ENCODE measurements around the gene PRPS1.
"Not testable (repeated sequence)": the region's sequence is repeated elsewhere in the genome, so short reads cannot be mapped to it uniquely, and the experiment has no call there.

PRPS1 gene

GRCh38 chrX:107632346-107632745, 4.0 kb downstream of the PRPS1 start:
- no peak for DNase-seq

DNA sequence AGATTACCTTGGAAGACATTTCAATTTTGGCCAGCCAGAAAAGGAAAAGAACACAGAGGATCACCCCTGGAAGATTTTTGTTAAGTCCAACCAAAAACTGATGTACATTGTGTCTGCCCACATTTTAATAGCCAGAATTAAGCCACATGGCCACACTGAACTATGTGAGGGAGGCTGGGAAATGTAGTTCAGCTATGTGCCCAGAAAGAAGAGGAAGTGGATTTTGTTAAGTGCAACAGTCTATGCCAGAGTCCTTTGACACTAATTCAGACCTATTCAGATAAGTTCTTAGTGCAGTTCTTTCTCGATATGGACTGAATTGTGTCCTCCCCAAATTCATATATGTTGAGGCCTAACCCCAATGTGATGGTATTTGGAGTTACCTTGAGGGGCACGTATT, 18.4 kb downstream of the PRPS1 start:
- no peak for DNase-seq

GRCh38 chrX:107648332-107648731, 20.0 kb downstream of the PRPS1 start:
- no peak for DNase-seq

DNA sequence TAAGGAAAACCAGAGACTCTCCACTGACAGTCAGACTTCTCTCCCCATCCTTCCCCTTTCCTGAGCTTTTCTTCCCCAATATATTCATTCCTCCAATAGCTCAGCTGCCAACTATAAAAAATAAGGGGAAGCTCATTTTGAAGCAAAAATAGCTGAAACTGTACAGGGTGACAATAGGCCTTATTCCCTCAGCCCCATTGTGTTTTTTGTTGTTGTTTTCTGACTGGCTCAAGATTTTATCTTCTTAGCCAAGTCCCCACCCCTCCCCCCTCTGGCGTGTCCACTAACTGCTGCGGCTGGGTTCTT, 26.2 kb downstream of the PRPS1 start:
- no peak for DNase-seq

GRCh38 chrX:107654872-107655761, 26.8 kb downstream of the PRPS1 start:
- peak; percentile 68 for DNase-seq

DNA sequence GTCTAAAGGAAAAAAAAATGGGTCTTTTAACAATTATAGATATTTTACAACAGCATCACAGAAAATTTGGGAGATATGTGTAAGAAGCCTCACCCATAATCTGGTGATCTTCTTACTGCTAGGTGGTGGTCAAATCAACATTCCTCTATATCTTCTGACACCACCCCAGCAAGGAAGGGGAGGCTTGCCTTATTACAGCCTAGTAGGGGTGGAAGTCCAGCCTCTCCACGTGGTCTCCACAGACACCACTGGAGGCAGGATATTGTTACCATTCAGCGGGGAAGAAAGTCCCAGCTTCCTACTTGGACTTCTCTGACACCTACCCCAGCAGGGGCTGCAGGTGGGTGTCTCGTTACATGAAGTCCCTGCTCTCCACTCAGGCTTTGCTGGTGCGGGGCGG, 28.7 kb downstream of the PRPS1 start:
- DNase-seq, result no peak

- no peak for DNase-seq
These were observed 30.4 kb downstream of the PRPS1 start for GRCh38 chrX:107658660-107659059.

GRCh38 chrX:107659286-107659685, 31.0 kb downstream of the PRPS1 start:
- no peak for DNase-seq

- DNase-seq, result peak; percentile 15
These were observed 31.5 kb downstream of the PRPS1 start for GRCh38 chrX:107659768-107660167.

DNA sequence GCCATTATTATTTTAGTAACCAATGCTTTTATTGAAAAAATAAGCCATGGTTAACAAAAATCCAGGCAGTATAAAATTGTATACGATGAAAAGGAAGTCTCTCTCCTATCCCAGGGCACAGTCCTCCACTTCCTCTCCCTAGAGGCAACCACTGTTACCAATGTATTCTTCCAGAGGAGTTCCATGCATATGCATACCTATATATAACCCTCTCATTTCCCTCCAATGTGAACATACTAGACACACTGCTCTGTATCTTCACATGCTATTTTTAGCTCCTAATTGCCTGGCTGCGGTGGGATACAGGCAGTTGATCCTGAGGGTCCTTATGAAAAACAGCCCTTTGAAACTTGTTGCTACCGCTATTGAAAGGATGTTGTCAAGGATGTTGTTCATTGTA, 33.8 kb downstream of the PRPS1 start:
- no peak for DNase-seq

- no peak for DNase-seq
These were observed 34.5 kb downstream of the PRPS1 start for GRCh38 chrX:107662824-107663223.

- no peak for DNase-seq
These were observed 38.6 kb downstream of the PRPS1 start for GRCh38 chrX:107666931-107667330.

DNA sequence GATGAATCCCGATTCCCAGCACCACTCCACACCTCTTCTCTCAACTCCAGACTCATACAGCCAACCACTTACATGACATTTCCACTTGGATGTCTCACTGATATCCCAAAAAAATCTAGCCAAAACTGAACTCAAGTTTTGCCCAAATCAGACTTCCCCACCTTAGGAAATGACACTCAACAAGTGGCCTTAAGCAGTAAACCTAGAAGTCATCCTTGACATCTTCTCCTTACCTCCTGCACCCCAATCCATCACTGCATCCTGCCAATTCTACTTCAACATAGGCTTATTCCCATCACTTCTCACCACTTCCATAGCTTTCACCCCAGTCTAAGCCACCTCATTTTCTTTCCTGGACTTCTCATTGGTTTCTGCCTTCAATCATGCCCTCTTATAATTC, 39.1 kb downstream of the PRPS1 start:
- no peak for DNase-seq

- DNase-seq, result not testable (repeated sequence)
These were observed 40.4 kb downstream of the PRPS1 start for GRCh38 chrX:107668710-107669109.

- DNase-seq, result no peak
These were observed 41.0 kb downstream of the PRPS1 start for GRCh38 chrX:107669261-107669660.

GRCh38 chrX:107669885-107670628, 41.7 kb downstream of the PRPS1 start:
- DNase-seq, result no peak

- DNase-seq, result not testable (repeated sequence)
These were observed 42.9 kb downstream of the PRPS1 start for GRCh38 chrX:107671256-107671655.

GRCh38 chrX:107672955-107673378, 44.7 kb downstream of the PRPS1 start:
- peak; percentile 74 for DNase-seq

GRCh38 chrX:107673431-107673830, 45.1 kb downstream of the PRPS1 start:
- no peak for DNase-seq

DNA sequence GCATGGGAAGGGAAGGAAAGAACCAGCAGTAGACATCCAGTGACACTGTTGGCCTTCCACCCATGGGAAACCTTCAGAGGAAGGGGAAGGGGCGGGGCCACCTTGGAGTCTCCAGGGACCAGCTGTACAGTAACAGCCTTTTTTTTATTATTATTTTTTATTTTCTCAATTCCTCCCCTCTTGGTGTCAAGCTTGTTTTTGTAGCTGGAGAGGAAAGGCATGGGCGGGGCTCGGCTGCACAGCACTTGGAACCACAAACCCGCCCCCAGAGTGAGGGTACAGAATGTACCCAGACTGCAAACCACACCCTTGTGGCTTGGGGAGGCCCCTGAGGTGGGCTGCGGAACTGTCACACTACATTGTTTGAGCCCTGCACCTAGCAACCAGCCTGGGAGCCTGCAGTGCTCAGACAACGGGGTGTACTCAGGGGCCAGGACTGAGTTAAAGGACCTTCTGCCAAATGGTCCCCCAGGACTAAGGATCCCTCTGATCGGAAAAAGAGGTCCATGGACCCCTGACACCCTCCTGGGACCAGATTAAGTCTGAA, 45.7 kb downstream of the PRPS1 start:
- DNase-seq, result peak; percentile 88

DNA sequence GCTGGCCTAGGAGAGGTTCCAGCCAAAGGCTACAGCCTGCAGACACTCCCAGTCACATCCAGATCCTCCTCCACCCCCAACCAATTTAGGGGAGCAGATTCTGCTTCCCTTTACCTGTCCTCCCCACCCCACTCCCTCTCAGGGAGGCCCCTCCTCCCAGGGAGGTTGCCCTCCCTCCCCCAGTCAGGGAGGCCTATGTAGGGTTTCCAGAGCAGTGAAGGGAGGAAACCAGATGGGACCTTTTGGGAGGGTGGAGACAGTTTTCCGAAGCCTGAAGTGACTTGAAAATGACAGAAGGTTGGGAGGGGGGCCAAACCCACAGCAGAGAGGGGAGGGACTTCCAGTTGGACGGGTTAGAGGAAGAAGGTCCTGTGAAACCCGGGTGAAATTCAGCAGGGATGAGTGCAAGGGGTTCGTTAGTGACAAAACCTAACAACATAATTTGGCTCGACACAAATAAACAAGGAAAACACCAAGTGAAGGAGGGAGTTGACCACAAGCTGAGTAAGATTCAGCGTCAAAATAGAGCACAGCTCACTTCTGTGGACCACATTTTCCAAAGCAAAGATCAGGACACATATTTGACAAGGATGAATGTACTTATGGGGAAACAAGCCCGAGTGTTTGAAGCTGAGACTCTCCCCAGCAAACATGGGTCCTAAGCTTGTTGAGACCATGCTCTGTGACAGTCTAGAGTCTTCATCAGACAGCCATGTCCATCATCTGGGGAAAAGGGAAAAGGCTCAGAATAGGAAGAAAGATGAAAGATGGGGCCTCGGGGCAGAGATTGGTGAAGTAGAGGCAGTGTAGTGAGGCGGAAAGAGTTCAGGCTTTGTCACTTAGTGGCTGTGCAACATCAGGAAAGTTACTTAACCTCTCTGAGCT, 46.4 kb downstream of the PRPS1 start:
- peak; percentile 42 for DNase-seq

GRCh38 chrX:107675365-107675654, 47.0 kb downstream of the PRPS1 start:
- DNase-seq, result no peak

Measured in stimulated activated CD4-positive, alpha-beta T cell treated with anti-CD3 and anti-CD28 coated beads, Interleukin-4, amount 100 ng/mL, for 24 hours (primary cell).